SU-DHL-6 (cell line): ENCODE measurements around the gene INSIG1.

Experiments
- H2AFZ ChIP-seq: fragments of 200-600 bp; sonication (generic); 2 replicates; pipeline ENCODE4 v1.6.1; 2014; ENCODE audit warnings: low read depth, mild to moderate bottlenecking, moderate library complexity, mixed read lengths, antibody characterized with exemption, low read length; ENCODE audit not compliant: severe bottlenecking
- H3F3A ChIP-seq: fragments of 200-600 bp; shearing (Covaris generic); 2 replicates; pipeline ENCODE4 v1.6.0; 2016; ENCODE audit warnings: antibody characterized with exemption, mild to moderate bottlenecking; ENCODE audit not compliant: insufficient read depth
- H3K27ac ChIP-seq: fragments of 200-600 bp; sonication (generic); 2 replicates; pipeline ENCODE4 v1.5.1; 2016; ENCODE audit warnings: low read depth, mild to moderate bottlenecking, low read length, moderate library complexity, mixed read lengths
- H3K27me3 ChIP-seq: fragments of 200-600 bp; sonication (generic), shearing (Covaris generic); 2 replicates; pipeline ENCODE4 v1.6.0; 2014; ENCODE audit warnings: mild to moderate bottlenecking, low read length
- H3K36me3 ChIP-seq: fragments of 200-600 bp; sonication (generic); 2 replicates; pipeline ENCODE4 v1.6.1; 2014; ENCODE audit warnings: mild to moderate bottlenecking, low read length, mixed read lengths
- H3K4me2 ChIP-seq: fragments of 300-600, 200-600 bp; shearing (Covaris generic), sonication (generic); 2 replicates; pipeline ENCODE4 v1.6.0; 2014; ENCODE audit warnings: low read length, low read depth, mild to moderate bottlenecking; ENCODE audit not compliant: poor library complexity, severe bottlenecking
- H3K4me3 ChIP-seq: fragments of 200-600 bp; sonication (generic); 2 replicates; pipeline ENCODE4 v1.5.1; 2014; ENCODE audit warnings: antibody characterized with exemption, low read length, mild to moderate bottlenecking, mixed read lengths; ENCODE audit not compliant: insufficient read depth, poor library complexity, severe bottlenecking
- H3K79me2 ChIP-seq: fragments of 200-600 bp; sonication (generic); 2 replicates; pipeline ENCODE4 v1.6.1; 2014; ENCODE audit warnings: mild to moderate bottlenecking, low read length, moderate library complexity; ENCODE audit not compliant: insufficient read depth
- H3K9ac ChIP-seq: fragments of 200-600 bp; sonication (generic); 2 replicates; pipeline ENCODE4 v1.7.0; 2014; ENCODE audit warnings: mild to moderate bottlenecking, low read length
- H3K9me2 ChIP-seq: fragments of 200-600 bp; sonication (generic); replicated peaks from 2 replicates; pipeline ENCODE4 v1.6.1; 2014; ENCODE audit warnings: low read length; ENCODE audit not compliant: insufficient read depth
- H3K9me3 ChIP-seq: fragments of 200-600 bp; sonication (generic); 2 replicates; pipeline ENCODE4 v1.6.1; 2014; ENCODE audit warnings: low read length, mixed read lengths; ENCODE audit not compliant: insufficient read depth
- H4K20me1 ChIP-seq: fragments of 200-600 bp; sonication (generic); 2 replicates; pipeline ENCODE4 v1.6.1; 2014; ENCODE audit warnings: low read depth, mild to moderate bottlenecking, antibody characterized with exemption, low read length, moderate library complexity, mixed read lengths
- CTCF ChIP-seq: fragments of 200-600 bp; sonication (generic); IDR thresholded peaks from one replicate; pipeline ENCODE4 v1.5.1; 2017; ENCODE audit warnings: antibody characterized with exemption, mild to moderate bottlenecking, low read length, moderate library complexity; ENCODE audit not compliant: insufficient read depth, poor library complexity, severe bottlenecking
- EZH2phosphoT487 ChIP-seq: fragments of 200-600 bp; sonication (generic), shearing (Covaris generic); conservative IDR thresholded peaks from 2 replicates; pipeline ENCODE4 v1.6.1; 2018; ENCODE audit warnings: mild to moderate bottlenecking, antibody characterized with exemption, low read length, moderate library complexity, mixed read lengths

Gene INSIG1

DNA sequence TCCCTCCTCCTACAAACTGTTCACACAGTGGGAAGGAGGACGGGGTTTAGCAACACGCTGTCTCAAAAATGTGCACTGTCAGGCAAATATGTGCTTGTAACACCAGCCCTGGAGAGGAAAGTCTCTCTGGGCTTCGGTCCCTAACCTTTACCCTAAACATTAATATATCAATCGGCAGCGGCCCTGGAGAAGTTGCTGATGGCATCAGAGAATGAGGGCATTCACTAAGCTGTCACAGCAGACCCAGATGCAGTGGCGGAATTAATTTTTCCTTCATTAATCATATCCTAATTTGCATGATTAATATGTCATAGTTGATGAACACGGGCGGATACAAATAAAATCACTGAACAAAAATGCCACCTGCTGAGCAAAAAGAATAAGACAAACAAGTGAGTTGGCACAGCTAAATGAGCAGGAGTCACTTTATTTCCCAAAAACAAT is 45.2 kb upstream of the INSIG1 start:
- Histone ChIP-seq H3K4me3 (no peak overlapping the region), H3K9me3 (no peaks in the 10 kb centered on the region), H3K27ac (no peak overlapping the region), H4K20me1 (no peaks in the 10 kb centered on the region), H3K9me2 (no peaks in the 10 kb centered on the region), H3K36me3 (no peaks in the 10 kb centered on the region), H3K4me2 (no peak overlapping the region), H3K27me3 (no peaks in the 10 kb centered on the region), H3K9ac (no peak overlapping the region), H3F3A (no peaks in the 10 kb centered on the region), H3K79me2 (no peaks in the 10 kb centered on the region), H2AFZ (no peak overlapping the region)
- TF ChIP-seq EZH2phosphoT487 (no peak), CTCF (no peak)

DNA sequence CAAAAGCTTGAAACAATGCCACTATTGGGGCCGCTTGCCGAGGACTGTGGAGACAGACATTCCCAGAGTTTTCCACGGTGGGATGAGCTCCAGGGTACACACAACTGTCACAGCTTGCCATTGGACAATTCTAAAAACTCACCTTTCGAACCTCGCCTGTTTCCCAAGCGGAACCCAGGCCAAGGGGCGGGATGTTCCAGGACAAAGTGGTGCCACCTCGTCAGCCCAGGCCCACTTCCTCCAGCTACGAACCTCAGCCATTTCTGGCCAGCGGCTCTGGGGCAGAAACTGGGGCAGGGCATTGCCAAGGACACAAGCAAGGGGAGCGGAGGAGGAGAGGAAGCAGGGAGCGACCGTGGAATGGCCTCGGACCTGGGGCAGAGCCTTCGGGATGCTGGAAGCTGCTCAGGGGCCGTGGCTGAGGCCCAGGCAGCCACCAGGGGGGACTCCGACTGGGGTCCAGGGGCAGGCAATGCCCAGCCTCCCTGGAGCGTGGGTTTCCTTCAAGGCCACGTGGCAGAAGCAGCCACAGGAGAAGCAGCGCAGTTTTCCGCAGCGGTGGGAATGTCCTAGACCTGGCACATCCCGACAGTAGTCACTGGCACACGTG is 44.7 kb upstream of the INSIG1 start:
- H4K20me1 ChIP-seq = no peaks in the 10 kb centered on the region
- no peak overlapping the region for H3K27ac ChIP-seq
- no peaks in the 10 kb centered on the region for H3K79me2 ChIP-seq
- H3K4me3 ChIP-seq = no peak overlapping the region
- no peak overlapping the region for H3K4me2 ChIP-seq
- no peaks in the 10 kb centered on the region for H3K36me3 ChIP-seq
- H3K9ac ChIP-seq = no peak overlapping the region
- no peaks in the 10 kb centered on the region for H3K27me3 ChIP-seq
- no peaks in the 10 kb centered on the region for H3K9me2 ChIP-seq
- H2AFZ ChIP-seq = no peak overlapping the region
- TF ChIP-seq CTCF (no peak), EZH2phosphoT487 (no peak)
- H3F3A ChIP-seq = no peaks in the 10 kb centered on the region
- no peaks in the 10 kb centered on the region for H3K9me3 ChIP-seq

GRCh38 chr7:155254018-155254417 is 43.7 kb upstream of the INSIG1 start:
- no peaks in the 10 kb centered on the region for H3K27me3 ChIP-seq
- TF ChIP-seq EZH2phosphoT487 (no peak), CTCF (no peak)

More at GRCh38 chr7:155254018-155254417, 43.7 kb upstream of the INSIG1 start:
- H4K20me1 ChIP-seq = no peaks in the 10 kb centered on the region
- no peaks in the 10 kb centered on the region for H3K36me3 ChIP-seq
- no peak overlapping the region for H2AFZ ChIP-seq
- H3K9me3 ChIP-seq = no peaks in the 10 kb centered on the region
- H3K79me2 ChIP-seq = no peaks in the 10 kb centered on the region
- no peak overlapping the region for H3K4me2 ChIP-seq
- no peak overlapping the region for H3K27ac ChIP-seq
- no peaks in the 10 kb centered on the region for H3K9me2 ChIP-seq
- H3F3A ChIP-seq = no peaks in the 10 kb centered on the region
- H3K9ac ChIP-seq = no peak overlapping the region
- H3K4me3 ChIP-seq = no peak overlapping the region
